ENCODE results near the gene ARHGEF12.
"Not testable (repeated sequence)": the region's sequence is repeated elsewhere in the genome, so short reads cannot be mapped to it uniquely, and the experiment has no call there.

The ARHGEF12 gene

DNA sequence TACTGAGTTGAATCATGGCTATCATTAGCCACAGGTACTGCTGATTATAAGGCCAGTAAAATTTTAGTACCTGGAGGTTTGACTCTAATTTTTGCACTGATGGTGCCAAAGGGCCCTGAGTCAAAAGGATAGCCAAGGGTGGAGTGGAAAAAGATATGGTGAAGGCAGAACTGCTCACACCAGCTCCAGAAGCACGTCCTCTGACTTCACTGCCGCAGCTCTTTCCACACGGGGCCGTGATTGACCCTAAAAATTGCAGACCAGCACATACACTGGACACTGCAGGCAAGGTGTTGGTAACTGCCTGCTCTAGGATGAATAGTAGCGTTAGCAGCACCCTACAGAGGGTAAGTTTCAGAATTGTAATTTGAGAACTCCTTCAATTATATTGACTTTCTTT lies 149.9 kb downstream of the ARHGEF12 start:
- Mint-ChIP-seq H3K36me3 (ENCODE audit: low read depth) (peaks cover 22% of the 10 kb centered on the region), H3K27ac (no peak overlapping the region), H3K27me3 (no peaks in the 10 kb centered on the region), H3K4me3 (no peak overlapping the region), H3K4me1 (ENCODE audit: low read depth) (no peaks in the 10 kb centered on the region), H3K9me3 (no peaks in the 10 kb centered on the region)

DNA sequence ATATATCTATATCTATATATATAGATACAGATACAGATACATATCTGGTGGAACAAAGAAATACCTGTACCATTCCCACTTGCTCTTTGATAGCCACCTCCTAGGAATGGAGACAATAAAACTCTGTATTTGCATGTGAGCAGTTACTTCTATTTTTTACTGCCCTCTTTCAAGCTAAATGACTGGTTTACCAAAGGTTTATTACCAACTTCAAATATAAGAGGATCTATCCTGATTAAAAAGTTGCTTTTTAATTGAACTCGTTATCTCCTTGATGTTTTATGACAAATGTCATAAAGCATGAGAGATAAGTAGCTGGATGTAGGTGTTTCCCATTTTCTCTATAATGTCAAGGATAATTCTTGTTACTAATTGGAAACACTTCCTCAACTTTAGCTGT lies 153.6 kb downstream of the ARHGEF12 start:
- Mint-ChIP-seq H3K9me3 (no peaks in the 10 kb centered on the region), H3K36me3 (ENCODE audit: low read depth) (peaks cover 8% of the 10 kb centered on the region), H3K4me1 (ENCODE audit: low read depth) (no peaks in the 10 kb centered on the region), H3K27ac (no peak overlapping the region), H3K27me3 (peaks cover 7% of the 10 kb centered on the region), H3K4me3 (no peak overlapping the region)

DNA sequence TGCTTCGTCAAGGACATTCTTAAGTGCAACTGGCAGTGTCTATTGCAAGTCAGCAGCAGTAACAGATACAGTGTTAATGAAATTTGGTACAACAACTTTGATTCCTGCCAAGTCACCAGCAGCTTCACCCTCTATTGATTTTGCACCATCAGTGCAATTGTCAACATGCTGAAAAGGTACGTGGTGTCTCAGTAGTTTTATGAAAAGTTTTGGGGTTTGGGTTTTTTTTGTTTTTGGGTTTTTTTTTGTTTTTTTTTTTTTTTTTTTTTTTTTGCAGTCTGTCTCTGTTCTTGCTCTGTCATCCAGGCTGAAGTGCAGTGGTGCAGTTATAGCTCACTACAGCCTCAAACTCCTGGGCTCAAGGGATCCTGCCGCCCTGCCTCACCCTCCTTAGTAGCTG lies 156.3 kb downstream of the ARHGEF12 start:
- H3K27ac Mint-ChIP-seq = no peak overlapping the region
- H3K4me1 Mint-ChIP-seq (ENCODE audit: low read depth) = no peaks in the 10 kb centered on the region
- H3K36me3 Mint-ChIP-seq (ENCODE audit: low read depth) = no peaks in the 10 kb centered on the region
- H3K9me3 Mint-ChIP-seq = no peaks in the 10 kb centered on the region
- no peak overlapping the region for H3K4me3 Mint-ChIP-seq
- H3K27me3 Mint-ChIP-seq = peaks cover 11% of the 10 kb centered on the region

DNA sequence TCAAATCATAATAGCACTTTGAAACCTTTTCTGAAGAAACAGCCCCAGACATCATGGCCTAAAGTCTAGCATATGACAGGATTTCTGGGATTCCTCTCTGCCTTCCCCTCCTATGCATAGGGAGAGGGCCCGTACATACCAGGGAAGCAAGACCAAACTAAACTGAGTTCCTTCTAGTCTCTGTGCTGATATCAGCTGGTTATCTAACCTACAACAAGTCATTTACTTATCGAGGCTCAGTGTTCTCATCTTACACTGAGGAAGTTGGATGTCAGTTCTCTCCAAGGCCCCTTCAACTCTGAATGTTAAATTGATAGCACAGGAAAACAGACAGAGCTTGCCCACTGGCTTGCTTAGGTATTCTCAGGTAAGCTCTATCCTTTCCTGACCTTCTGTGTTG lies 158.4 kb downstream of the ARHGEF12 start:
- no peaks in the 10 kb centered on the region for H3K4me1 Mint-ChIP-seq (ENCODE audit: low read depth)
- peaks cover 18% of the 10 kb centered on the region for H3K27me3 Mint-ChIP-seq
- no peak overlapping the region for H3K4me3 Mint-ChIP-seq
- H3K27ac Mint-ChIP-seq = no peak overlapping the region
- no peaks in the 10 kb centered on the region for H3K9me3 Mint-ChIP-seq
- H3K36me3 Mint-ChIP-seq (ENCODE audit: low read depth) = no peaks in the 10 kb centered on the region

- no peaks in the 10 kb centered on the region for H3K36me3 Mint-ChIP-seq (ENCODE audit: low read depth)
- no peak overlapping the region for H3K4me3 Mint-ChIP-seq
- H3K9me3 Mint-ChIP-seq = no peaks in the 10 kb centered on the region
- H3K4me1 Mint-ChIP-seq (ENCODE audit: low read depth) = no peaks in the 10 kb centered on the region
- H3K27ac Mint-ChIP-seq = no peak overlapping the region
- H3K27me3 Mint-ChIP-seq = peaks cover 43% of the 10 kb centered on the region
These were observed 162.9 kb downstream of the ARHGEF12 start for GRCh38 chr11:120499088-120499487.

DNA sequence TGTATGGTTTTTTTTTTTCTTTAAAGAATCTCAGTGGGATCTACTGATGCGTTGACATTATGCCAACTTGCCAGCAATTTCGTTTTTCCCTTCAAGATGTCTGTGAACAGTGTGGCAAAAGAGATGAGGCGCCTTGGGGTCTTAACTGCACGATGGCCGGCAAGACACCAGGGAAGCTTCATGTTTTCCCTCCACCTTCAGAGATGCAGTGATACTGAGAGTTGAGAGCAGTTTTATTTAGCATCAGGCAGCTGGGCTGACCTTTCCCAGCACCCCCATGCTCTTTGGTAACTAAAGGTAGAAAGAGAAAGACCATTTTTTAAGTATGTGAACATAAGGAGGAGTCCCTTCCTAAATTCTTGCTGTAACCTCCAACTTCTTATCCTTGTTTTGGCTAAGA lies 163.6 kb downstream of the ARHGEF12 start:
- peaks cover 46% of the 10 kb centered on the region for H3K27me3 Mint-ChIP-seq
- no peaks in the 10 kb centered on the region for H3K4me1 Mint-ChIP-seq (ENCODE audit: low read depth)
- H3K4me3 Mint-ChIP-seq = no peak overlapping the region
- H3K27ac Mint-ChIP-seq = no peak overlapping the region
- no peaks in the 10 kb centered on the region for H3K9me3 Mint-ChIP-seq
- no peaks in the 10 kb centered on the region for H3K36me3 Mint-ChIP-seq (ENCODE audit: low read depth)

- peaks cover 51% of the 10 kb centered on the region for H3K27me3 Mint-ChIP-seq
- H3K4me1 Mint-ChIP-seq (ENCODE audit: low read depth) = no peaks in the 10 kb centered on the region
- H3K4me3 Mint-ChIP-seq = no peak overlapping the region
These were observed 164.3 kb downstream of the ARHGEF12 start for GRCh38 chr11:120500414-120501071.

DNA sequence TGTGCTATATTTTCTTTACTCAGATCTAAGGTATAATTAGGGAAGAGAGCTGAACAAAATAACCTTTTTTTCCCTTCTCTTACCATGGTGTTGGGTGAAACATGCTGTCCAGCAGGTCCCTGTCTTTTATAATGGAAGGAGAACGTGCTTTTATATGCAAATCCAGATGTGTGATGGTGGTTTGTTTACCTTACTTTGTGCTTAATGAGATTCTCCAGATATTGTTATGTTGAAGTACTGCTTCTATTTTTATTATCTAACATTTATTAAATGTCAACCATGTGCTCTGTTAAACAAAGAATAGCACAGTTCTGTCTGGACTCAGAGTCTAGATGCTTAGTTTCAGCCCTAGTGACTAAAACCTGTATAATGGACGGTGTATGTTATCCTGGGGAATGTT lies 165.2 kb downstream of the ARHGEF12 start:
- H3K27ac Mint-ChIP-seq = no peak overlapping the region
- peaks cover 58% of the 10 kb centered on the region for H3K27me3 Mint-ChIP-seq
- H3K9me3 Mint-ChIP-seq = no peaks in the 10 kb centered on the region
- H3K36me3 Mint-ChIP-seq (ENCODE audit: low read depth) = no peaks in the 10 kb centered on the region
- no peaks in the 10 kb centered on the region for H3K4me1 Mint-ChIP-seq (ENCODE audit: low read depth)
- no peak overlapping the region for H3K4me3 Mint-ChIP-seq

More at GRCh38 chr11:120500414-120501071, 164.3 kb downstream of the ARHGEF12 start:
- H3K27ac Mint-ChIP-seq = no peak overlapping the region
- no peaks in the 10 kb centered on the region for H3K9me3 Mint-ChIP-seq
- no peaks in the 10 kb centered on the region for H3K36me3 Mint-ChIP-seq (ENCODE audit: low read depth)

GRCh38 chr11:120501976-120502755 lies 166.0 kb downstream of the ARHGEF12 start:
- Mint-ChIP-seq H3K4me3 (no peak overlapping the region), H3K9me3 (no peaks in the 10 kb centered on the region), H3K4me1 (ENCODE audit: low read depth) (no peaks in the 10 kb centered on the region), H3K27ac (no peak overlapping the region), H3K36me3 (ENCODE audit: low read depth) (no peaks in the 10 kb centered on the region), H3K27me3 (peaks cover 61% of the 10 kb centered on the region)

DNA sequence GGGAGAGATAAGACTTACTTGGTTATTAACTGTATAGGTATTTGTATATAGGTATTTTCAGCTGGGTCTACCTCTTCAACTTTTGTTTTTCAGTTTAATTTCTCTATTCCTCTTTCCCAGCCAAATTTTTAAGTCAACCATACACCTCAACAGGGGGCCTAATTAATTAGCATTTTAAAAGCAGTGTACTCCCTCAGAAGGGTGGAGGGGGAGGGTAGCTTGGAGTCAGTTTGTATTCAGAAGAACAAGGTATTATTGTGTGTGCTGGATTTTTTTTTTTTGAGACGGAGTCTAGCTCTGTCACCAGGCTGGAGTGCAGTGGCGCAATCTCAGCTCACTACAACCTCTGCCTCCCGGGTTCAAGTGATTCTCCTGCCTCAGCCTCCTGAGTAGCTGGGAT lies 167.3 kb downstream of the ARHGEF12 start:
- not testable (repeated sequence) for H3K27ac Mint-ChIP-seq; H3K4me1 Mint-ChIP-seq (ENCODE audit: low read depth); H3K9me3 Mint-ChIP-seq; H3K36me3 Mint-ChIP-seq (ENCODE audit: low read depth); H3K4me3 Mint-ChIP-seq
- peaks cover 68% of the 10 kb centered on the region for H3K27me3 Mint-ChIP-seq

DNA sequence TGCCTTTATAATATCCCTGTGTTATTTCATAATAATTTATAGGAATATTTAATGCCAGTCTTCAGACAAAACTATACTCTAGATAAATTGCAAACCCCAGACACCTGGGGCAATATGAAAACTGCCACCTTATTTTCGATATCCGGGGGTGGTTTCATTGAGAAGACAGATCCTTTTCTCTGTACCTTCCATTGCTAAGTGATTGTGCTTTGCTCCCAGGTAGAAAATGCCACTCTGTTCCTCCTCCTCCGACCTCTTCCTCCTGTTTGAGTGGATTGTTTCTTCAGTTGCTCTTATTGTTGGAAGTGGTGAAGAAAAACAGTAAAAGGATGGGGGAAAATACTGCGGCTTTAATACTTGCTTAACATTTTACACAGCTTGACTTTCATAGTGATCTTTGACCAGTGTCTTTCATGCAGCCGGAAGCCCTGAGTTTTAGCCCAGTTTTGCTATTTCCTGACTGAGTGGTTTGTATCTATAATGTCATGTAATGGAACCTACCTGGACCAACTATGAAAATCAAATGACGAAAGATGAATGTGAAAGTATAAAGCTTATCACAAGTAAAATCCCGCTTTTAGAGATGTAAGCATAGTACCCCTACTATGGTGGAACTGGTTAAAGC lies 169.7 kb downstream of the ARHGEF12 start:
- no peaks in the 10 kb centered on the region for H3K36me3 Mint-ChIP-seq (ENCODE audit: low read depth)
- peaks cover 81% of the 10 kb centered on the region for H3K27me3 Mint-ChIP-seq
- no peaks in the 10 kb centered on the region for H3K9me3 Mint-ChIP-seq
- H3K4me1 Mint-ChIP-seq (ENCODE audit: low read depth) = peaks cover 2% of the 10 kb centered on the region
- H3K27ac Mint-ChIP-seq = no peak overlapping the region
- no peak overlapping the region for H3K4me3 Mint-ChIP-seq

DNA sequence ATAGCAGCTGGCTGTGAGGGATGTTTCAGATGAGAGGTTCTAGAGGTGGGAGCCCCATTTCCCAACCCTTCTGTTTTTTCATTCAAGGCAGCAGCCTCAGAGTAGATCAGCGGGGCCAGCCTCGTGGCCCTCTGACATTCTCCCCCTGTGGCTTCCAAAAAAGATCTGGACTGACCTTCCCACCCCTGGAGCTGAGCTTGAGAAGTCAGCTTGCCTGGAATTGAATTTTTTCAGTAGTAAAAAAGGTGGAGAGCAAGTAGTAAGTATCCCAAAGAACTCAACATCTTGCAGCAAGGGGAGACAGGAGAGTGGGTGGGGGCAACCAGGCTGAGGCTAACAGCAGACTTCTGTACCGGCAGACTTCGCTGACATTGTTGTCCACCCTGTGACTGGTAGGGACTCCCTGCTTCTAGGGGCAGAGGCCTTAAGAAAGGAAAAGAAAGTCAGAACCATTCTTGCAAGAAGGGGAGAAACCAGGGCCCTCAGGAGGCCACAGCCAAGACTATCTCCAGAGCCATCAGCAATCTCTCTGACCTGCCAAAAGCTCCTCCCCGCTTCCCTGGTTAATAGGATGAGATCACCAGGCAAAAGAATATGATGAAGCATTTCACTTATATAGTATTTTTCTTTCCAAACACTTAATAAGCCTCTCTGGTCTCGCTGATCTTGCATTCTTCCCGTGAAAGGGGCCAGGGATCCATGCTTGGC lies 173.3 kb downstream of the ARHGEF12 start:
- peaks cover 3% of the 10 kb centered on the region for H3K4me1 Mint-ChIP-seq (ENCODE audit: low read depth)
- H3K9me3 Mint-ChIP-seq = no peaks in the 10 kb centered on the region
- H3K27ac Mint-ChIP-seq = no peak overlapping the region
- no peaks in the 10 kb centered on the region for H3K36me3 Mint-ChIP-seq (ENCODE audit: low read depth)
- no peak overlapping the region for H3K4me3 Mint-ChIP-seq
- H3K27me3 Mint-ChIP-seq = peaks cover 77% of the 10 kb centered on the region

GRCh38 chr11:120510406-120511115 lies 174.3 kb downstream of the ARHGEF12 start:
- Mint-ChIP-seq H3K36me3 (ENCODE audit: low read depth) (no peaks in the 10 kb centered on the region), H3K4me3 (no peak overlapping the region), H3K4me1 (ENCODE audit: low read depth) (peaks cover 3% of the 10 kb centered on the region), H3K27me3 (peaks cover 80% of the 10 kb centered on the region), H3K27ac (no peak overlapping the region), H3K9me3 (no peaks in the 10 kb centered on the region)

DNA sequence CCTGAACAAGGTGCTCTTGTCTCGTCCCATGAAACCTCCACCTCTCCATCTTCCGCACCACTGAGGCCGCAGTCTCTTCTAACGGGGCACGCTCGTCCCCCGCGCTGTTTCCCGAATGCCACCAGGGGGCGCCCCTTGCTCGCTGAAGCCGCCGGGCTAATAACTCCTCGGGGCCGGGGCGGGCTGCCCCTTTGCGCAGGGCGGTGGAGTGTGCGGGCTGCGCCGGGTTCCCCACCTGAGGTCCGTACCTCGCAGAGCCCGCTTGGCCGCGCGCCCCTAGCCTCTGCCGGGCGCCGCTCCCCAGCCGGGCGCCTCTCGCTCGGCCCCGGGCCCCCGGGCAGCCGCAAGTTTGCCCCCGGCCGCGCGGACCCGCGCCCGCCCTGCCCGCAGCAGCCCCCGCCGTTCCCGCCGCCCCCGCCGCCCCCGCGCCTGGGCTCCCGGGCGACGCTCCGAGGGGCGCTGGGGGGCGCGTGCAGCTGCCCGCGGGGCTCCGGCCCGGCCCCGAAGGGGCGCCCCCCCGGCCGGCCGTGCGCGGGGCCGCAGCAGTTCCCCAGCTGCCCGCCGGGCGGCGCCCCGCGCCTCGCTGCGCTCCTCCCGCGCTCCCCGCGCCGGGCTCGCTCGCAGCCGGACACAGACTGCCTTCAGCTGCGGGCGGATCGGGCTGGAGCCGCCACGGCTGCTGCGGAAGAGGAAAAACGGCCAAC lies 175.1 kb downstream of the ARHGEF12 start, which contains the start of gene GRIK4:
GRIK4 (plus strand) TSS at position 633 of the 704 bp plus-strand sequence. CDS start 148,571 bp downstream, outside the sequence.
- no peaks in the 10 kb centered on the region for H3K9me3 Mint-ChIP-seq
- no peak within 1 kb of the TSS for H3K4me3 Mint-ChIP-seq
- no peak within 1 kb of the TSS for H3K27ac Mint-ChIP-seq
- peaks cover 3% of the 10 kb centered on the region for H3K4me1 Mint-ChIP-seq (ENCODE audit: low read depth)
- no peaks in the 10 kb centered on the region for H3K36me3 Mint-ChIP-seq (ENCODE audit: low read depth)
- H3K27me3 Mint-ChIP-seq = peaks cover 81% of the 10 kb centered on the region
